Hematopoietic multipotent progenitor cell treated with erythropoietin and hydrocortisone succinate and interleukin-3 and kit ligand, for 6 days (in vitro differentiated cells): ENCODE measurements around the gene RPUSD4.
"Not testable (repeated sequence)": the region's sequence is repeated elsewhere in the genome, so short reads cannot be mapped to it uniquely, and the experiment has no call there.

Source experiments
- DNase-seq: peaks from one replicate; pipeline ENCODE4 v3.0.0-alpha.2; 2015

Gene RPUSD4

DNA sequence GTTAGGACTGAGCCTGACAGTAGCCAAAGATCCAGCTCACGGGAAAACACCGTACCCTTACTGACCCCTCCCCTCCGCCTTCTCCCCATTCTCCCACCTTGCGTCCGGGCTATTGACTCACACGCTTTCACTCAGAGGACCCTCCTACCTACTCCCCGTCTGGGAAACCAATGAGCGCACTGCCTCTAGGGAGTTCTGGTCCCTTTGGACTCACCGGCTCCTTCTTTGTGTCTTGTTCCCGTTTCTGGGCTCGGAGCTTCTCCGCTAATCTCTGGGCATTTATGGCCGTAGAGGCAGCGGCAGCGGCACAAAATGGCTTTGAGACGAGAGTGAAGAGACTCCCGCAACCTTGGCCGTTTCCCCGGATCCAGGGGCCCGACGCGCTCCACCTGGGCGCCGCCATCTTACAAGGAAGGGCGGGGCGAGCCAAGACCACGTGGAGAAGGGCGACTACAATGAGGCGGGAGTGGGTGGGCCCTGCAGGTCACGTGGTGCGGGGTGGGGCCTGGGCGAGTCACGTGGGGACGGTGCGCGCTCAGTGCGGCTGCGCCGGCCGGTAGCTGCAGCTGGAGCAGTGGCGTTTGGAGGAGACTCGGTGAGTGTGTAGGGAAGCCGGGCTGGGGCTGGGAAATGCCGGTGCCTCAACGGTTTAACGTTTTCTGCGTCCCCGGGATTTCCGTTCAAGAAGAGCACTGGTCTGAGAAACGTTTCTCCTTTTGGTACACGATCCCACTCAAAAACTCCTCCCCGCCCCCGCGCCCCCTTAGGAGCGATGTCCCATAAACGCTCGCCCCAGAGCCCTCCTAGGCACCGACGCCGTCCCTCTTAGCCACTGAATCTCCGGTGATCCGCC is at the start of gene RPUSD4, which contains the start of gene FAM118B:
Gene RPUSD4, minus strand, starts transcription at position 415 of the 853 bp plus-strand sequence. Its CDS starts 12 bp downstream, at position 403.
Gene FAM118B, plus strand, starts transcription at position 547 of the 853 bp plus-strand sequence. CDS start 23,220 bp downstream, outside the sequence.
- peak; percentile 98 for DNase-seq

DNA sequence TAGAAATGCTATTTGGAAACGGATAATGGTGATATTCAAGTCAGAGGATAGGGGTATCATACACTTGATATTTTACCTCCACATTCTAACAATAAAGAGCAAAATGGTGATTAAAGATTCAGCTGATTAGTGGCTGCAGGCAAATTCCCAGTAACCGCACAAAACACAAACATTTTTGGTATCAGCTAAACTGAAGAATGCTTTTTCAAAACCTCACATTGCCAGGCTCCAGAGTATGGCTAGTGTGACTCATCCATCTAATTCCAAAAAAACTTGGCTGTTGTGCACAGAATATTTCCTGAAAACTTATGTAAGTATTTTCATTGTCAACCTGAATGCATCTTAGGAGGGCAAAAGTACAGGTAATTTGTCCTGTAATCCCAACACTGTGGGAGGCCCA is 46.3 kb upstream of the RPUSD4 start:
- no peak for DNase-seq

GRCh38 chr11:126257144-126257543 is 45.7 kb upstream of the RPUSD4 start:
- DNase-seq = no peak

DNA sequence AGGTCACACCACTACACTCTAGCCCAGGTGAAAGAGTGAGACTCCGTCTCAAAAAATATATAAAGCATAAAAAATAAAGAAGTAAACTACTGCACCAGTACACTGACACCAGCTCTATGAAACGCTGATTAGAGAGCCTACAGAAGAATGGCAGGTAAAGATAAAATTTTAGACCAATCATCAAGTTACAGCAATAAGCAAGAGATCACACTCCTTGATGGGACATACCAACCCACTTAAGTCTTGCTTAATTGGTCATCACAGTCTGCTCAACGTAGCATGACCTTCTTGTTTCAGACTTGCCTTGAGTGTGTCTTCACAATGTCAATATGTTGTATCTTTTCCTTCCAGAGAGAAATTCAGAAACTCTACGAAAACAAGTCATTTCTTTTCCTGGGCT is 44.8 kb upstream of the RPUSD4 start:
- no peak for DNase-seq

GRCh38 chr11:126255507-126255906 is 44.1 kb upstream of the RPUSD4 start:
- DNase-seq = not testable (repeated sequence)

- DNase-seq = no peak
These were observed 43.4 kb upstream of the RPUSD4 start for GRCh38 chr11:126254819-126255218.

- DNase-seq = no peak
These were observed 41.8 kb upstream of the RPUSD4 start for GRCh38 chr11:126253265-126253664.

GRCh38 chr11:126246636-126247035 is 35.2 kb upstream of the RPUSD4 start:
- no peak for DNase-seq

DNA sequence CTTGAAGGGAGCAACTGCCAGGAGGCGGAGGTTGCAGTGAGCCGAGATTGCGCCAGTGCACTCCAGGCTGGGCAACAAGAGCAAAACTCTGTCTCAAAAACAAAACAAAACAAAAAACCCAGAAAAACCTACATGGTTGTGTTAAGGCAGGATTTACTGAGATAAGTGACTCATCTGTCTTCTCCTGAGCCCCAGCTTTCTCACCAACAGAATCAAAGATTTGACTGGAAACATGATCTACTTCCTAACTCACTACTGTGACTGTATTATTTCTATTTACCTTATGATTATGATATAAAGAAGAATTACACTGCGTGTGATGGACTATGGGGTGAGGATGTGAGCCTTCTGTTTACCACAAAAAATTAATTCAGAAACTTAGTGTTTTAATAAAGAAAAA is 21.9 kb upstream of the RPUSD4 start:
- DNase-seq = no peak

DNA sequence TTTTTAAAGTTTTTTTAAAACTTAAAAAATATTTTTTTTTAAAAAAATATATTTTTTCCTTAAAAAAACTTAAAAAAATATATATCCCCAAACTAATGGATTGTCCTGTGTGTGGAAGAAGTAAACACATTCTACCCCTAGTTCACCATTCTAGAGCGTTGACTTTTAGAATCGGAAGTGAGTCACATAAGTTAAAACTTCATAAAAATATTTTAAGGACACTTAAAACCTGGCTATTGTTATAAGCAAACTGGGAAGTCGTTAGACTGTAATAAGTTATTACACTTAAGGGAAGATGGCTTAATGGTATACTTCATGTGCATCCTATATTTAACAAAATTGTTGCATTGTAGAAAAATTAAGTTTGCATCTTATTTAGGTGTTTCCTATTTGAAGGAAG is 21.2 kb upstream of the RPUSD4 start:
- DNase-seq = no peak

DNA sequence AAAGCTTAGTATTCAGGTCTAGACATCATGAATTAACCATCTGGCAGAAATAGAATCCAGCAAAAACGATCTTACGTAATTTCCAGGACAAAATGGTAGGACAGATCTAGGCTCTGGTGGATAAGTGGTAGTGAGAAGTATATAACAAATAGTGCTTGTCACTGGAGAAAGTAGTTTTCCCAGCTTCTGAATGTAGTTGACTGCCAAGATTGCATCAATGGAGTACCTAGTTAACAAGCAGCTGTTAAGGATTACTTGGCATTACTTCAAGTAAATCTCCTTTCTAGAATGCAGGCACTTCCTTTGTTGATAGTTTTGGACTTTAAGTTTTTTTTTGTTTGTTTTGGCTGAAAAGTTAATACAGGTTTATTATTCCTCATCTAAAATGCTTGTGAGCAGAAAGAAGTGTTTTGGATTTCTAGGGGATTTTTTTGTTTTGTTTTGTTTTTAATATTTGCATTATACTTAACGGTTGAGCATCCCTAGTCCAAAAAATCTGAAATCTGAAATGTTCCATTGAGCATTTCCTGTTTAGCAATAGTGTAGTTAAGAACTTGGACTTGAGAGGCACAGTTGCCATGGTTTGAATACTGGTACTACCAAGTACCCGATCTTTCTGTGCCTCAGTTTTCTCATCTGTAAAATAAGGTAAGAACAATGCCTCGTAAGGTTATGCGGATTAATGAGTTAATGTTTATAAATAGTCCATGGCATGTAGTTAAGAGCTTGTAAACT is 20.4 kb upstream of the RPUSD4 start:
- no peak for DNase-seq

DNA sequence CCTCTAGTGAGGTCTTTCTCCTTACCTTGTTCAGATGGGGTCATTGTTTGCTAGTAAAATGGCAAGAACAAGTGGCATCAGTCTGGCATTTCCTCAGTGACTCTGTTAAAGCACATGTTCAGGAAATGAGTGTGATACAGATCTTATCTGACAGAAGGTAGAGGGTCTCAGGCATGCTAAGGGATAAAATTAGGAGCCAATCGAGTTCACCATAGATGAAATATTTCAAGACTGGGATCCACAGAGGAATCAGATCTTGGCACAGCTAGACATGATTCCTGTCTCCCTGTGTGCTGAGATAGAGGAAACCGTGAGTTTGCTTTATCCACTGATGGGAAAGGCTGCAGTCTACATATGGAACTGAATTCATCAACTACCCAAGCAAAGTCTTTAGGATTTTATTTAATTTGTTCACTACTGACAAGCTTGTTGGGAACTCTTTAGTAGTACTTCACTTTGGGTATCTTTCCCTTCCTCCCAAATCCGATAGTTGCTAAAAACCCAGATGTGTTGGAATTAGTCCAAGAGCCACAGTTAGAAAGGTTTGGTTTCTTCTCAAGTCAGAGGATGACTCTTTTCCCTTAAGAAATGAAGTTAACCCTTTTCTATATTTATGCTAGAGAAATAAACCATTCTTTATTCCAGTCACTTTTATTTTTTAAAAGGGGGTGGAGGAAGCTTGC is 18.5 kb upstream of the RPUSD4 start:
- no peak for DNase-seq

DNA sequence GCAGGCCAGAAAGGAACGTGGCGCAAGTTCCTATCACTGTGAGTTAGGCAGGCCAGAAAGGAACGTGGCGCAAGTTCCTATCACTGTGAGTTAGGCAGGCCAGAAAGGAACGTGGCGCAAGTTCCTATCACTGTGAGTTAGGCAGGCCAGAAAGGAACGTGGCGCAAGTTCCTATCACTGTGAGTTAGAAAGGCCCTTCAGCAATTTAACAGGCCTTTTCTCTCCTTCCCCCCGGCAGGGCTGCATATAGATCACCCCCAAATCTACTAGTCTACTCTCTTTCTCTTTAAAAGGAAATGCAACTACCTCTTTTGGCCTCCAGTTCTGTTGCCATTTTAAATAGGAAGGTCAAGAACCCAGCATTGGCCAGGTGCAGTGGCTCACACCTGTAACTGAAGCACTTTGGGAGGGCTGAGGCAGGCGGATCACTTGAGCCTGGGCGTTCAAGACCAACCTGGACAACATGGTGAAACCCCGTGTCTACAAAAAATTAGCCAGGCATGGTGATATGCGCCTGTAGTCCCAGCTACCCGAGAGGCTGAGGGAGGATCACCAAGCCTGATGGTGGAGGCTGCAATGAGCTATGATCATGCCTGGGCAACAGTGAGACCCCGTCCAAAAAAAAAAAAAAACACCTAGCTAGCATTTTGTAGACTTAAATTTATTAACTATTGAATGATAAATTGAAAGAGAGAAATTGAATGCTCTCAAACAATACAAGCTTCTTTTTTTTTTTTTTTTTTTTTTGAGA is 15.1 kb upstream of the RPUSD4 start:
- DNase-seq = no peak

GRCh38 chr11:126225295-126225665 is 13.8 kb upstream of the RPUSD4 start:
- no peak for DNase-seq

GRCh38 chr11:126224647-126225294 is 13.3 kb upstream of the RPUSD4 start:
- DNase-seq = no peak

DNA sequence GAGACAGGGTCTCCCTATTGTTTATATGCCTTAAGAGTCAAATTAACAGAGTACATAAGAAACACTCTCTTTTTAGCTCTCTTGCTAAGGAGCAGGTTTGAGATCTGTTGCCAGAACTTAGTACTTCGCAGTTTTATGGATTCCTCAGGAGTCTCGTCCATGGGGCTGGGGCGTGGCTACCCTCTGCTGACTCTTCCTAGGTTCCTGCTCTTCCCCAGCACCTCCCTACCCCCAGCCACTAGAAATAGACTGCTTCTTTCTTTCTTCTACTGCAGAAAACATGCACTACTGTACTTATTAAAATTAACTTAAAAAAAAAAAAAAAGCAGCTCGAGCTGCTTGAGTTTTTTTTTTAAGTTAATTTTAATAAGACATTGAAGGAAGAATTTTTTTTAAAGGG is 8.1 kb upstream of the RPUSD4 start:
- DNase-seq = no peak

DNA sequence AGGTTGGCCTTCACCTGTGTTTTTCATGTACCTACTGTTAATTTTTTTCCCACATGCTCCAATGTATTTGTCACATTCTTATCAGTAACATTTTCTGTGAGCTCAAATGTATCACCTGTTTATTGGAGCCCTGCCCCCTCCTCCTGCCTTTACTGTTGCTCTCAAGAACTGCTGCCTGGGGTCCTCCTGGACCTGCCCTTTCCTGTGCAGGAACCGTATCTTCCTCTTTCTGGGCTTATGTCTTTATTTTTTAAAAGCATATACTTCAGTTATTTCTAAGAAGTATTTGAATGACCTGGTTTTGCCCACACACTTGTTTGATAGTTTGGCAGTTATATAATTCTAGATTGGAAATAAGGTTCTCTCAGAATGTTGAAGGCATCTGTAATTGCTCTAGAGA is 6.0 kb upstream of the RPUSD4 start:
- peak; percentile 16 for DNase-seq

DNA sequence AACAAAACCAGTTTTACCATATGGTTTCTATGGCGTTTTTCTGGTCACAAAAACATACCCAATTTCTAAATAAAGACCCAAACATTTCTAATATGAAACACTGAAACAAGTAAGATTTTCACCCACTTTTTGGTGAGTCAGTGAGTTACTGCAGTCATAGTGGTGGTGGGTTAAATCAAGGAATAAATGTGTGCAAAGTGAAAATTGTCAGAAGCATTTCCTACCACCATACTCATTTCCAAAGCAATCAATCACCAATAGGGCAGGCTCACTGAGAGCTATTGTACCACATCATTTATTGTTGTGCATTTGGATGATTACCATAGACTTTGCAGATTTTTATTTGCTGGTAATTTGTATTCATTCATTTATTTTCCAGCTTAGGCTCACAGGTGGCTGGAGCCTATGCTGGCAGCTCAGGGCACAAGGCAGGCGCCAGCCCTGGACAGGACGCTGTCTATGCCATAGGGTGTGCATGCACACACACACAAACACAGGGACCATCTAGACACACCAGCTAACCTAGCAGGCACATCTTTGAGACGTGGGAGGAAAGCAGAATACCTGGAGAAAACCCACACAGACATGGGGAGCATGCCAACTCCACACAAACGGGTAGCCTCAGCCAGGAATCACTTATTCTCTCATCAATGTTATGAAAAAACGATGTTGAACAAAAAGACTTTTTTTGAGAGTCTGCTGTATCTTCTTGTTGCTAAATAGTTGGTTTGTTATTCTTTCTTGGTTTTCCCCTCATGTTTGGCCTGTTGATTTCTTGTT is 5.3 kb upstream of the RPUSD4 start:
- no peak for DNase-seq

- no peak for DNase-seq
These were observed 3.4 kb upstream of the RPUSD4 start for GRCh38 chr11:126214841-126215240.

- DNase-seq = no peak
These were observed 3.0 kb upstream of the RPUSD4 start for GRCh38 chr11:126214441-126214840.

GRCh38 chr11:126212089-126212660 is 725 bp upstream of the RPUSD4 start:
- DNase-seq = no peak
